Endometrial microvascular endothelial cells (primary cell): Measurements from ENCODE around the gene UNC93A. TPM values are rescaled to one million over a fixed set of nuclear protein-coding genes. Genes with fewer than 3 reads are reported as not detected.
"Not testable (repeated sequence)": the region's sequence is repeated elsewhere in the genome, so short reads cannot be mapped to it uniquely, and the experiment has no call there.

Source experiments
- in situ Hi-C: cut with HindIII; loops from 2 replicates; pipeline ENCODE4 v1.10.0; 2017; ENCODE audit warnings: low sequenced_read_pairs, low pct_unique_long_range_greater_than_20kb; ENCODE audit errors: inconsistent ontology term
- total RNA-seq: library from RNA; depleted of rRNA; stranded (reverse); fragments of >200 nt; gene quantifications from one replicate; pipeline ENCODE4 v1.2.3, GENCODE V29; 2015; ENCODE audit errors: inconsistent ontology term

Gene UNC93A
- total RNA-seq, 1 donor from 2014 or later = not detected

DNA sequence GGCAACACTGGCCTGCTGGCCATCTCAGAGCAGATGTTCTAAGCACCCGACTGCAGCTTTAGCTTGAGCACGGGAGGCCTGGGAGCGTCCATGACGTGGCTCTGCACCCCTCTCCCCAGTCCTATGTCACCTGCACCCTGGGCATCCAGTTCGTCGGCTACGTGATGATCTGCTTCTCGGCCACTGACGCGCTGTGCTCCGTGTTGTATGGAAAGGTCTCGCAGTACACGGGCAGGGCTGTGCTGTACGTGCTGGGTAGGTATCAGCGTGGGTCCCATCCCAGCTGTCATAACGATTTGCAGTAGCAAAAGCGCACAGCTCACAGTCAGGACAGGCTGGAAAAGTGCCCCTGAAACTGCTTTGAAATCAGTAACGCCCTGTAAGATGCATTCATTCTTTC, 14.7 kb downstream of the UNC93A start:
- in situ Hi-C loops = no loop called here

DNA sequence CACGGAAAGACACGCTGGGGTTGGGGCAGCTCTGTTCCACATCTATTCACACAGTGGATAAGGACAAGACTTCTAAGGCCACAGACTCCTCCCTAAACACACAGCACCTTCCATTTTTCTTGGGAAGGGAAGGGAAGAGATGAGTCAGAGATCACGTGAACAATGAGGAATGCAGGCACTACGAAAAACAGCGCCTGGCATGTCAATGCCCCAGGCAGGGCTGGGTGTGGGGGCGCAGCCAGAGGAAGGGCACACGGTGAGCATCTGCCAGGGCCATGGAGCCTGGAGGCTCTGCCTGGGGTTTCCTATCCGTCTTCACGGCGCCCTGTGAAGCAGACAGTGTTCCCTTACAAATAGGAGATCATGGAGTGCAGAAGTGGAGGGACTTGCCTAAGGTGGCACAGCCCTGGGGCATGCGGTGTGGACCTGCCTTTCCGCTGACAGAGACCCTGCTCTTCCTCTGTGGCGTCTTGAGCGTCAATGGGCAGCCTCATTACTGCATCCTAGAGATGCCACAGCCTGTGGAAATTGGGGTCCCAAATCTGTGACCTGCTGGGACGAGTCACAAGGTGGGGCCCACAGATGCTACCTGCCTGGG, 15.4 kb downstream of the UNC93A start:
- in situ Hi-C loops = no loop called here

DNA sequence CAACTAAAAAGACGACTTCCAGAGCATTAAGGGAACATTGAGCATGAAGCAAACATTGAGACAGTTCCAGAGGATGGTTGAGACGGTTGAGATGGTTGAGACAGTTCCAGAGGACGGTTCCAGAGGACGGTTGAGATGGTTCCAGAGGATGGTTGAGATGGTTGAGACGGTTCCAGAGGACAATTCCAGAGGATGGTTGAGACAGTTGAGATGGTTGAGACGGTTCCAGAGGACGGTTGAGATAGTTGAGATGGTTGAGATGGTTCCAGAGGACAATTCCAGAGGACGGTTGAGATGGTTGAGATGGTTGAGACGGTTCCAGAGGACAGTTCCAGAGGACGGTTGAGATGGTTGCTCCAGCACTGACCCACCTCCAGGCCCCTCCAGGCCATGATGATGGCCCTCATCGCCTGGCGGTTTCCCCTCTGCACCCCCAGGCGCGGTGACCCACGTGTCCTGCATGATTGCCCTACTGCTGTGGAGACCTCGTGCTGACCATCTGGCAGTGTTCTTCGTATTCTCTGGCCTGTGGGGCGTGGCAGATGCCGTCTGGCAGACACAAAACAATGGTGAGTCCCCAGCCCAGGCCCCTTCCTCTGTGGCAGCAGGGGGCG, 16.3 kb downstream of the UNC93A start:
- in situ Hi-C loops = no loop called here

DNA sequence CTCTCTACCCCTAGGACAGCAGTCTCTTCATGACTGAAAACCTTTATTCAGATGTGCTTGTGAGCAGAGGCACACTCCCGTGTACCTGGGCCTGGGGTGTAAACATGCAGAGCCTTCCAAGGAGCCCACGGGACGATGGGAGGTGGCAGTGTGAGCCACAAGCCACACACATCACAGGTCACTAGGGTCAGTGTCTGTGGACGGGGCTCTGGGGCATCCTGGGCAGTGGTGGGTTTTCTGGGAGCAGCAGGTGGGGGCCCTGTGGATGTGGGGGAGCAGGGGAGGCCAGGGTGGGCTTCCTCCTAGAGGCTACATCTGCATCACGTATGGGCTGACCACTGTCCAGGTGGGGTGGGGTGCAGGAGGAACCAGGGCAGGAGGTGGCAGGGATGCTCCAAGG, 17.1 kb downstream of the UNC93A start:
- in situ Hi-C loops = no loop called here

DNA sequence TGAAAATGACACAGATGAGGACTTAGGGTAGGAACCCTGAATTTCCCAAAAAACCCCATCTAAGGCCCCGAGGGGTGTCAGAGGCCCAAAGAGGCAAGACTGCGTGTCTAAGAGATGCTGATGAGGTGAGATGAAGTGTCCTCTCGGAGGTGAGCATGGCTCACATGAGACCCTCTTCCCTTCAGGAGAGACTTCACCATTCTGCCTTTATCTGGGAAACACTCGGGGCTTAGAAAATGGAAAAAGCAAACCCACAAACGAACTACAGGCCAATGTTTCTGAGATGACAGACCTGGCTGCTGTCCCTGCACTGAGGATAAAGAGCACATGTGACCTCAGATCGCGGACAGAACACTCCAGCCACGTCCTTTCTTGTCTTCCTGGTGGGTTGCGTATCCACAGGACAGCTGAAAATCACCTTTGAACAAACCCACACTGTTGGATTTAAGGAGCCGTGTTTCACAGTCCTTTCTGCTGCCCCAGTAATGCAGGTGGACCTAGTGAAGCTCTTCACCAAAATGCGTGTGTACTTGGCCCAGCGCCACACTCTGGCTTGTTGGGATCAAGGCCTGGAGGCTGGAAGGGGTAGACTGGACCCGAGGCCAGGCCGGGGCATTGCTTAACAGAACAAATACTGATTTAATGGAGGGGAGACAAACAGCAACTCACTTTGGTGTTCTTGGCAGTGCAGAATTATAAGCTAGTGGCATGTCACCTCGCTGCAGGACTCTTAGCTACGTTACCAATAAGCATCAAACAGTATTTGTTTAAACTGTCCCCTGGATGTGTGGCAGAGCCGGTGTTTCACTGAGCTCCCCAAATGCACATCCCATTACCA, 18.5 kb downstream of the UNC93A start:
- in situ Hi-C loops = not testable (repeated sequence)

DNA sequence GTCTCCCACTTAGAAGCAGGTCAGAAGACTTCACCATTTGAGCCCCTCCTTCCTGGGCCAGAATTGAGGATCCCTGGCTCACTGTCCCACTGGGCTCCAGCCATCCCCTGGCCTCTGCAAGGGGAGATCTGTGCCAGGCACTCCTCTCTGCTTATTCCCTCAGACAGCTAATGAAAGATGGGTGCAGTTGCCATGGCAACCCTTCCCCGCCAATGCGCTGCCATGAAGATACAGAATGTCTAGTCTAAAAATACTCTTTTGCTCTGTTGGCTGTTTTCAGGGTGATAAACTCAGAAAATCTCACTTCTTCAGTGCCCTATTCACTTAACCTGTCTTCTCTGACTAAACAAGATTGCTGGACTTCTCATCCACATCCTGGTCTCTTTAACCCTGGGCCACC, 20.2 kb downstream of the UNC93A start:
- in situ Hi-C loops = no loop called here

DNA sequence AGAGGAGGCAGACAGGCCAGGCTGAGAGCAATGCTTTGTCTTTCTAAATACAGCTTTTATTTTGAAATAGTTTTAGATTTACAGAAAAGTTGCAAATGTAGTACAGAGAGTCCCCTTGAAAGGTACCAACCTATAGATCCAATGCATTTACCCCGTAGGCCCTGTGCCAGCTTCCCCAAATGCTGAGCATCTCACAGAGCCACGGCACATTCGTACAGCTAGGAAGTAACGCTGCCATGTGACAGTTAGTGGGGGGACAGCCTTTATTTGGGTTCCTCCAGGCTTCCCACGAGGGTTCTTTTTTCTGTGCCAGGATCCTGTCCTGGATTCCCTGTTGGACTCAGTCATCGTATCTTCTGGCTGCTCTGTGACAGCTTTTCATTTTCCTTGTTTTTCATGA, 20.6 kb downstream of the UNC93A start:
- in situ Hi-C loops = not testable (repeated sequence)

DNA sequence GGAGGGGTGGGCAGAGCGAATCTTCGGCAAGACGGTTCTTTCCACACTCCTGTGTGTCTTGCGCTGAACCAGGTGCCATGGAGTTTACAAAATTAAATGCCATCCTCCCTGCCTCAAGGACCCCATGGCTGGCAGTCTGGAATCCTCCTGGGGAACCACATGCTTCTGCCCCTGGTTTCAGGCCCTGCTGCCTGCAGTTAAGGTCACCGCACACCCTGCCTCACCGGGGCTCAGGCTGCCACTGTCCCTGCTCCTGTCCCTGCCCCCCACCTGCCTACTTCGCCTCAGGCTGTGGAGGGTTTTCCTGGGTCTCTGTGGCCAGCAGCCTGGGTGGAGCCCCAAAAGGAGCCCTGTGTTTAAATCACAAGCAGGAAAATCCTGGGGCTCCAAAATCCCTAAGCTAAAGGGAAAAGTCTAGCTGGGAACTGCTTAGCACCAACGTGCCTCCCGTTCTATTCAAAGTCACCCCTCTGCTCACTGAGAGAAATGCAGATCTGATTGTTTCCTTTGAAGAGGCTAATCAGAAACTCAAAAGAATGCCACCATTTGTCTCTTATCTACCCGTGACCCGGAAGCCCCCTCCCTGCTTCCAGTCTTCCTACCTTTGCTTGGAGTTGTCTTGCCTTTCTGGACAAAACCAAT, 23.2 kb downstream of the UNC93A start:
- in situ Hi-C loops = no loop called here

DNA sequence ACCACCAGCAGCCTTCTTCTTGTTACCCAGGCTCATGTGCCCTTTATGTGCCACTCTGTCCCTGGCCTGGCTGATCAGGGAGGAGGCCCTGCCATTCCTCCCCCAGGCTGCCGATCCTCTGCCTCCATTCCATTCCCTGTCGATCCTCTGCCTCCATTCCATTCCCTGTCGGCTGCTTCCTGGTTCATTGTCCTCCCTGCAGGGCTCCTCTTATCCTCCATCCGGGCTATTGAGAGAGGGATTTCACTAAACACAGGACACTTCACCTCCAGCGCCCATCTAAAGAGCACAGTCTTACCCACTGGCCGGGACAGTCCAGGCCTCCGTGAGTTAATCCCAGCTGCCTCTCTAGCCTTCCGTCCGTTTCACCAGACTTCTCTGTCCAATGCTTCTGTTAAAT, 26.1 kb downstream of the UNC93A start:
- in situ Hi-C loops = no loop called here

DNA sequence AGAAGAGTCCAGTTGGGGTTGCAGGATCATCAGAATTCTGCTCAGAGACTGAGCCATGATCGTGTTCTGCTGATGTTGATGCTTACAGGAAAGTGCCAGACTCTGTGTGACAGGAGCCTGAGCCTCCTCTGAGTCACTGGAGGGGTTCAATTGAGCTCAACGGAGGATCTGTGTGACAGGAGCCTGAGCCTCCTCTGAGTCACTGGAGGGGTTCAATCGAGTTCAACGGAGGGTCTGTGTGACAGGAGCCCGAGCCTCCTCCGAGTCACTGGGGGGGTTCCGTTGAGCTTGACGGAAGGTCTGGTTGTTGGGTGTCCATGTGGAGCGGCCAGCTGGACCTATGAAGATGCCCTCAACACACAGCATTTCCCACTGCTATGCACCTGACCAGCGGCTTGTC, 27.2 kb downstream of the UNC93A start:
- in situ Hi-C loops = not testable (repeated sequence)

DNA sequence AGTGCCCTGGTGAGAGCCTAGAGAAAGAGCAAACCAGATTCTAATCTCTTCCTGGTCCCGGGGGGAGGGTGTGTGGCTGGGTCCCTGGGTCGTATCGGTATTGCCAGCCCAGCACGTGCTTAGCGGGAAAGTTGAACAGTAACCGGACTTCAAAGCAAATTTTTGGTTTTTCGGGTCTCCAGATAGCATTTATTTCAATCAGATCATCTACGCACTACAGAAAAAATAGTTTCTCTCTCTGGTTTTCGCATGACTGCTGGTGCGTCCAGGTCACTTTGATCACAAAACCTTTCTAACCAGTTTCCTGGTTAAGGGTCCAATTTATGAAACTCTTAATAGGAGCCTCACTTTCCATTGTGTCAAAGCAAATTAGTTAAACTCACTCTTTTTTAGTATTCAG, 27.7 kb downstream of the UNC93A start:
- in situ Hi-C loops = not testable (repeated sequence)

DNA sequence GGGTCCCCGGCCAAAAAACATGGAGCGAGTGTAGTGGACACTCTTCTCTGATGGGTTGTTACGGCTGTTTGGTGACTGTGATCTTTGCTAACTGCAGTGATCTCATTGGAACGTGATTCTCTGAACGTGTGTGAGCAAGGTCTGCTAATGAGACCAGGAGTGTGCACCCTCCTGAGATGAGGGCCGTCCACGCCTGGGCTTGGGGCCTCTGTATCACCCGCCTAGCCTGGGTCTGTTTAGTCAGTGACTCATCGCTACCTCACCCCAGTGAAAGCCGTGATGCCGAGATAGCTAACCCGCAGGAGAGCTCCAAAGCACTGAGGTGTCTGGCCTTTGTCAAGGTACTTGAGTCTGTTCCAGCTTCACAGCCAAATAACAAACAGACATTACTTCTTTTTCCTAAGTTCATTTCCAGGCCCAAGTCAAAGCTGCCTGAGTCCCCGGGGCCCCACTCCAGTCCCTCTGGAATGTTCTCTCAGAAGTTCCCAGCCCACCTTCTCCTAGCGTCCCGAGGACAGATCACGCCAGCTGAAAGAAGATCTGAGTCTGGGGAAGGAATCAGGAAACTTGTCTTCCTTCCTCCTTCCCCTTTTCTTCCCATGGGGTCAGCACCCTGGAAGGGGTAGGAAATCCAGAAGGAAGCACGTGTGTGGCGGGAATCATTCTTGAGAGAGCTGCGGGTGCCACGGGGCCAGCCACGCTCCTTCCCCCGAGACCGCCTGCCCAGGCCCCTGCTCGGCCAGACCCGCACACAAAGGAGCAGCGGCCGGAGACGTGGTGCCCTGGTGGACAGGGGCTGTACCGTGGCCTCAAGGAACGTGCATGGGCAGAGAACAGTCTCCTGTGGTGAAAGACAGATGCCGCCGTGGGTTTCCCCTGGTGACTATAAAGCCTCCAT, 29.0 kb downstream of the UNC93A start:
- in situ Hi-C loops = not testable (repeated sequence)

DNA sequence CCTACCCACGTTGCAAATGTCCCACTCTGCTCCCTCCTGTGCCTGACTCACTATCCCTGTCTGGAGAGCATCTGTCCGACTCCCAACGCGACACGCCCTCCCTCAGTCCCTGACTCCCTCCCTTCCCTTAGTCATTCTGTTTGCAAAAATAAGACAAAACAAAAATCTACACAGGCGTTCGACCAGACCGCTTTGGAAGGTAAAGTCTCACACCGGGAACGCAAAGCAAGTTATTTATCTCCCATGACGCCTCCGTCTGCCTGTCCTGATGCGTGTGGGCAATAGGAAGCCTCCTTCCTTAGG, 29.6 kb downstream of the UNC93A start:
- in situ Hi-C loops = not testable (repeated sequence)

DNA sequence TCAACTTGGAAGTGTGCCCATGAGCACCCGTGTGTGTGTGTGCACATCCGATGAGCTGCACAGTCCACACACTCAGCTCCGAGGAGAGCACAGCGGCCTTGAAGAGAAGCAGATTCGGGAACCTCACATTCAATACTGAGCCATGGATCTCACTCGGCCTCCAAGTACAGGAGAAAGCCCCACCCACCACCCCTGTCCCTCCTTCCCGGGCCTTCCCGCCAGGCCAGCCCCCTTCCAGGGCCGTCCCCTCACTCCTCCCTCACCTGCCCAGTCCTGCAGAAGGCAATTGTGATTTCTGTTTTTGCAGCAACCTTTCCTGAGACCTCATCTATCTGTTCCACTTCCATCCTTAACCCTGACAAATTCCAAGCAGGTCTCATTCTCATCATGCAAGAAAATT, 30.1 kb downstream of the UNC93A start:
- in situ Hi-C loops = not testable (repeated sequence)

DNA sequence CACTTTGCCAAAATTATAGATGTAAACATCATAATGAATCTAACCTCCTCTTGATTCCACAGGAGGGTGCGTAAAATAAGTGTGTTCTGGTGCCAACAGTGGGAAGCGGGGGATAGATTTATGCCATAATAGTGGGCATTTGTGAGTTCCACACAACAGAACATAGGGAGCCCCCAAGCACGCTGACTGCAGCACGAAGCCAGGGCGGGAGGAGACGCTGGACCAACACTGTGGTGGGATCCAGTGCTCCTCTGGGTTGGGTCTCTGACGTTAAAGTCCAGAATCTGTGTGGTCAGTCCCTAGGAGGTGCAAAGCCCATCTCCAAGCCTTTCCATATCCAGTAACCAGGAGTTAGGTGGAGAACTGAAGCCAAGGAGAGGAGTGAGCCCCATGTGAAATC, 32.0 kb downstream of the UNC93A start:
- in situ Hi-C loops = no loop called here

DNA sequence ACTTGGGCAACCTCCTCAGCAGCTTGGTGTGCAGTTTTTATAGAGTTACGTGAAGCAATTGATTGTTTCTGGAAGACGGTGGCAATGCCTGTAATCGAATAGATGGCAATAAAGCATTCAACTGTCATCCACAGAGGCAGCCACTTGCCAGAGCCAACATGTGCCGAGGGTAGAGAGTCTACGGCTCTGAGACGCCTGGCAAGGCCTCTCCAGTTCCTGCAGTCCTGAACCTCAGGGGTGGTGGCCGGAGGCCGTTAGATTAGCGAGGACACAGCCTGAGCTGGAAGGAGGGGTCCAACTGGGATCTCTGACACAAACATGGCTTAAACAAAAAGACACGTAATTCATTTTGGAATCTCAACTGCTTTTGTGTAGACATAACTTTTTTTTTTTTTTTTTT, 33.0 kb downstream of the UNC93A start:
- in situ Hi-C loops = no loop called here

DNA sequence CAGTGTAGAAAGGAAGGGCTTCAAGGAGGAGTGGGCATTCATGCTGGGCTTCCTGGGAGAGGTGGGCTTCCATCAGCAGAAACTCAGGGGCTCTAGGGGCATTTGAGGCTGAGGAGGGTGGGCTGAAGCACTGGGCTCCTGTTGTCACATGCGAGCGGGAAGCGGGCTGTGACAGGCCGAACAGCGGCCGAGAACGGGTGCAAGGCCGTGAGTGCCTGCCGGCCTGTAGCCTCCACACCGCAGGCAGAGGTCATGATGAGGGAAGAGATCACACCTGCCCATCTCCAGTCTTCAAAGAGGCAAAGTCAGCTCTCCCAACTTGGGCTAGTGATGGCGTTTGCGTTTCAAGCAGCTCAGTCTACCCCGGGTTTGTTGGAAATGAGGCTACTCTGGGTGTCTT, 34.7 kb downstream of the UNC93A start:
- in situ Hi-C loops = no loop called here

DNA sequence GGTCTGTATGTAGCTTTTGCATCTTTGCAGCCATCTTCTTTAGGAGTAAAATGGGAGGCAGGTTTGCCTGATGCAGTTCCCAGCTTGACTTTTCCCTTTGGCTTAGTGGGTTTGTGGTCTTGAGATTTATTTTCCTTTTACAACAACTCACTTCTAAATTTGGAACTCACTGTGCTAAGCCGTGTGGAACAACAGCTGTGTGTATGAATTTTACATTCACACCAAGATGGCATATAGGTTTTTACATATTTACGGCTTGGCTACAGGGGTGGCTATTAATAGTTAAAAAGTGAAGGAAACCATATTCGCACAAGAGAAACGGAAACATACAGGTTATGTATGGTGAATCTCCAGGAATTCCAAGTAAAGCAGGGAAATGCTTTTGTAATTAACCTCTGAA, 36.3 kb downstream of the UNC93A start:
- in situ Hi-C loops = no loop called here

DNA sequence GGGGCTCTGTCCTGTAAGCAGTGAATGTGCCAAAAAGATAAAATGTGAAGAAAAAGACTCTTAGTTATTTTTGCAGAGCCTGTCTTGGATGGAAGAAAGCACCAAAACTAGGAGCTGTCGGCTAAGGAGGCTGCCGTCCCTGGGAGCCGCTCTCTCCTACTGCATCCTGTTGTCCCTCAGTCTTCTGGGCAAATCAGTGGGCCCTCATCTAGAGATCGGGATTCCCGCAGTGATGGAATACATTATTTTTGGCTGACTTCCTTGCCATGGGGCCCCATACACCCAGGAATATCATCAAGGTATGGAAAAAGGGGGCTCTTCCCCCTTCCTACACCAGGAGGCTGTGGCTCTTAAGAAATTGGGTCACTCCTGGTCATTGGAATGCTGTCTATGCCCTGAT, 37.0 kb downstream of the UNC93A start:
- in situ Hi-C loops = no loop called here
